IMR-90 (cell line): ENCODE measurements around the gene KRT39. TPM values are rescaled to one million over a fixed set of nuclear protein-coding genes. Genes with fewer than 3 reads are reported as not detected.

Experiments
- ATAC-seq: fragments of 200-7000 bp; cut with Tn5 transposase; 2 replicates; pipeline ENCODE4 v1.9.1; 2020; ENCODE audit warnings: low read depth, mild to moderate bottlenecking, moderate library complexity
- BruUV-seq: library from RNA; stranded (reverse); fragments of 400-500 nt; replicated peaks from 2 replicates; lab custom pipeline; 2021; lab: Mats Ljungman, UMichigan
- CTCF ChIA-PET: fragments of 300-600 bp; formaldehyde crosslinking; extraction: SDS; loops from one replicate; lab custom pipeline; 2021; ENCODE audit warnings: antibody characterized with exemption; lab: Yijun Ruan, JAX
- POLR2A ChIA-PET: fragments of 300-600 bp; sonication (Branson Sonifier 250); formaldehyde crosslinking; loops from one replicate; lab custom pipeline; 2022; ENCODE audit warnings: antibody characterized with exemption; ENCODE audit not compliant: unreplicated experiment; lab: Charles Lee
- DNase-seq: peaks from one replicate; pipeline ENCODE4 v3.0.0; 2013
- H2AFZ ChIP-seq: replicated peaks from 2 replicates; pipeline ENCODE3; 2013; ENCODE audit warnings: low read length, mild to moderate bottlenecking; ENCODE audit not compliant: poor library complexity
- H2AK5ac ChIP-seq: 2 replicates; pipeline ENCODE4 v1.6.1; 2013; ENCODE audit warnings: low read depth, low read length, inconsistent platforms
- H2AK9ac ChIP-seq: replicated peaks from 2 replicates; pipeline ENCODE3; 2013; ENCODE audit warnings: mild to moderate bottlenecking, low read depth, low read length, moderate library complexity; ENCODE audit not compliant: poor library complexity
- H2BK120ac ChIP-seq: 2 replicates; pipeline ENCODE4 v1.6.1; 2013; ENCODE audit warnings: low read depth, low read length, inconsistent platforms
- H2BK15ac ChIP-seq: 3 replicates; pipeline ENCODE4 v1.6.1; 2013; ENCODE audit warnings: low read depth, low read length, inconsistent platforms
- H2BK20ac ChIP-seq: 2 replicates; pipeline ENCODE4 v1.6.1; 2013; ENCODE audit warnings: low read depth, mild to moderate bottlenecking, inconsistent platforms, low read length, moderate library complexity
- H2BK5ac ChIP-seq: 2 replicates; pipeline ENCODE4 v1.6.1; 2013; ENCODE audit warnings: mild to moderate bottlenecking, low read depth, low read length, inconsistent platforms; ENCODE audit not compliant: poor library complexity, severe bottlenecking
- H3K14ac ChIP-seq: replicated peaks from 2 replicates; pipeline ENCODE4 v1.6.1; 2013; ENCODE audit warnings: low read depth, low read length, inconsistent platforms
- H3K18ac ChIP-seq: 2 replicates; pipeline ENCODE4 v1.6.1; 2013; ENCODE audit warnings: low read depth, low read length, control low read depth
- H3K23ac ChIP-seq: 2 replicates; pipeline ENCODE4 v1.6.1; 2013; ENCODE audit warnings: low read depth, low read length, inconsistent platforms
- H3K27ac ChIP-seq: 2 replicates; pipeline ENCODE4 v1.5.1; 2013; ENCODE audit warnings: mild to moderate bottlenecking, control low read depth, low read length; ENCODE audit not compliant: insufficient read depth
- H3K27me3 ChIP-seq: 2 replicates; pipeline ENCODE4 v1.6.1; 2013; ENCODE audit warnings: low read length; ENCODE audit not compliant: control insufficient read depth, insufficient read depth
- H3K36me3 ChIP-seq: 2 replicates; pipeline ENCODE4 v1.6.1; 2013; ENCODE audit warnings: low read length, mixed read lengths; ENCODE audit not compliant: control insufficient read depth, insufficient read depth
- H3K4ac ChIP-seq: 2 replicates; pipeline ENCODE4 v1.6.1; 2013; ENCODE audit warnings: low read depth, low read length, inconsistent platforms
- H3K4me1 ChIP-seq: 2 replicates; pipeline ENCODE4 v1.6.1; 2013; ENCODE audit warnings: low read length, mixed read lengths; ENCODE audit not compliant: control insufficient read depth, insufficient read depth
- H3K4me2 ChIP-seq: 2 replicates; pipeline ENCODE4 v1.6.1; 2013; ENCODE audit warnings: low read depth, mild to moderate bottlenecking, control low read depth, low read length, moderate library complexity
- H3K4me3 ChIP-seq: 2 replicates; pipeline ENCODE4 v1.5.1; 2013; ENCODE audit warnings: low read depth, mild to moderate bottlenecking, control low read depth, low read length, moderate library complexity; ENCODE audit not compliant: insufficient read depth
- H3K56ac ChIP-seq: 2 replicates; pipeline ENCODE4 v1.6.1; 2013; ENCODE audit warnings: low read length, inconsistent platforms; ENCODE audit not compliant: insufficient read depth; ENCODE audit errors: extremely low read depth
- H3K79me1 ChIP-seq, 2 experiments: 2 replicates each; pipeline ENCODE4 v1.6.1; 2013; ENCODE audit warnings: low read length in 2 of 2, inconsistent platforms in 1 of 2, low read depth in 1 of 2
- H3K9ac ChIP-seq: 2 replicates; pipeline ENCODE4 v1.6.1; 2013; ENCODE audit warnings: low read depth, low read length, control low read depth
- H3K9me1 ChIP-seq: 2 replicates; pipeline ENCODE4 v1.6.1; 2013; ENCODE audit warnings: low read length, inconsistent platforms; ENCODE audit not compliant: insufficient read depth
- H3K9me3 ChIP-seq: 2 replicates; pipeline ENCODE4 v1.6.1; 2013; ENCODE audit warnings: low read length; ENCODE audit not compliant: control insufficient read depth, insufficient read depth
- H4K20me1 ChIP-seq: 2 replicates; pipeline ENCODE4 v1.6.1; 2013; ENCODE audit warnings: low read length, inconsistent platforms; ENCODE audit not compliant: insufficient read depth
- H4K5ac ChIP-seq: 2 replicates; pipeline ENCODE4 v1.6.1; 2013; ENCODE audit warnings: mild to moderate bottlenecking, low read depth, low read length, control low read depth
- H4K8ac ChIP-seq, 2 experiments: 2 replicates each; pipeline ENCODE4 v1.6.1; 2013; ENCODE audit warnings: low read depth in 2 of 2, low read length in 2 of 2, control low read depth in 1 of 2, inconsistent platforms in 1 of 2
- H4K91ac ChIP-seq: 2 replicates; pipeline ENCODE4 v1.6.1; 2013; ENCODE audit warnings: low read depth, low read length, inconsistent platforms; ENCODE audit not compliant: insufficient read depth
- CEBPB ChIP-seq: IDR thresholded peaks from 2 replicates; pipeline ENCODE4 v1.6.1; 2012; ENCODE audit warnings: low read depth, low read length, improper control_type of control experiment
- CTCF ChIP-seq: conservative IDR thresholded peaks from 2 replicates; pipeline ENCODE4 v1.5.1; 2012; ENCODE audit warnings: mild to moderate bottlenecking, low read depth, low read length, improper control_type of control experiment
- ELK1 ChIP-seq: fragments of 150-350 bp; IDR thresholded peaks from 2 replicates; pipeline ENCODE4 v1.6.1; 2016; ENCODE audit warnings: low read depth, mild to moderate bottlenecking, low read length, moderate library complexity, borderline replicate concordance
- NFE2L2 ChIP-seq: fragments of 150-350 bp; IDR thresholded peaks from 2 replicates; pipeline ENCODE4 v1.6.1; 2016; ENCODE audit warnings: low read depth, mild to moderate bottlenecking, low read length
- whole genome bisulfite sequencing, 2 experiments: methylation state at CpG; one replicate each; pipeline versions ENCODE4 v1.1.5 to v1.1.7; 2013; ENCODE audit warnings: missing lambda C conversion rate in 2 of 2; ENCODE audit not compliant: insufficient read length in 1 of 2; ENCODE audit errors: extremely low coverage in 2 of 2; 5-methylcytosine and 5-hydroxymethylcytosine counted together
- dilution Hi-C: fragments of 300-500 bp; cut with HindIII; formaldehyde crosslinking; loops from one replicate; pipeline ENCODE4 v1.14.3; 2018; ENCODE audit warnings: low sequenced_read_pairs; ENCODE audit not compliant: unreplicated experiment
- in situ Hi-C: fragments of 300-500 bp; cut with MboI; formaldehyde crosslinking; loops from 3 replicates; pipeline ENCODE4 v1.14.3; 2019; ENCODE audit warnings: low sequenced_read_pairs, inconsistent platforms, mixed read lengths
- intact Hi-C: fragments of 100-400 bp; cut with micrococcal nuclease; formaldehyde crosslinking; loops from 2 replicates; pipeline ENCODE4 v1.10.0; 2022
- polyA plus RNA-seq, 3 experiments: library from polyadenylated mRNA; depleted of rRNA; stranded (reverse); fragments of >200 nt; gene quantifications; 2 replicates each; pipeline ENCODE4 v1.2.3, GENCODE V29; 2012; ENCODE audit warnings: low replicate concordance in 1 of 3
- total RNA-seq: library from RNA; depleted of rRNA; stranded (reverse); fragments of >200 nt; gene quantifications from 2 replicates; pipeline ENCODE4 v1.2.3, GENCODE V29; 2012

The KRT39 gene
- total and polyA plus RNA-seq, 2 of the 4 experiments (the other 2 are of a cell fraction): 0.15 TPM; not detected in 1

GRCh38 chr17:40915721-40916256 is 51.0 kb downstream of the KRT39 start:
- intact Hi-C loops (loop anchor here (1.0 kb wide), 1 partner anchor 41 kb away; no protein-coding TSS in a partner anchor), in situ Hi-C loops (no loop called here), dilution Hi-C loops (no loop called here)
- ChIA-PET CTCF (interaction anchor here (0.6 to 1.5 kb wide), 2 partner anchors 30 to 747 kb away, joined by 3 to 6 read pairs; no protein-coding TSS in a partner anchor), POLR2A (interaction anchor here (0.6 kb wide), 1 partner anchor 270 kb away, joined by 3 read pairs; no protein-coding TSS in a partner anchor)
- no peaks in the 10 kb centered on the region for H3K27me3 ChIP-seq
- TF ChIP-seq CTCF (no peak), NFE2L2 (no peak), ELK1 (no peak), CEBPB (peak; percentile 40; the same call in 1 of the 2 replicates)
- DNase-seq: peak; percentile 77
- peaks cover 9% of the 10 kb centered on the region for H3K4me1 ChIP-seq
- peak overlapping the region; percentile 72 for H2AK5ac ChIP-seq
- peak overlapping the region; percentile 7; the same call in 1 of the 2 replicates for H3K9ac ChIP-seq
- peak overlapping the region; percentile 98 for H2BK120ac ChIP-seq
- no peaks in the 10 kb centered on the region for H3K9me3 ChIP-seq
- peak; percentile 79 for ATAC-seq
- H3K4me2 ChIP-seq: peak overlapping the region; percentile 48
- peak overlapping the region; percentile 84 for H2BK15ac ChIP-seq
- H3K79me1 ChIP-seq: no peaks in the 10 kb centered on the region
- 0% methylated on average over 1 of the region's 2 CpGs; no CpG with 5 or more reads in 1 of the 2 experiments for WGBS, 2 experiments
- H3K14ac ChIP-seq: peak overlapping the region; percentile 95
- H2BK20ac ChIP-seq: peak overlapping the region; percentile 100
- peaks cover 12% of the 10 kb centered on the region; the same call in 1 of the 2 replicates for H3K9me1 ChIP-seq
- BruUV-seq: no TSS peak
- H4K8ac ChIP-seq: peak overlapping the region; percentile 69 to 99
- peak overlapping the region; percentile 99 for H4K91ac ChIP-seq
- peak overlapping the region; percentile 85 for H3K27ac ChIP-seq
- peak overlapping the region; percentile 76 for H2AFZ ChIP-seq
- peak overlapping the region; percentile 98 for H4K5ac ChIP-seq
- H3K4me3 ChIP-seq: no peak overlapping the region
- peak overlapping the region; percentile 79 for H3K56ac ChIP-seq
- peak overlapping the region; percentile 98 for H3K4ac ChIP-seq
- H3K23ac ChIP-seq: peak overlapping the region; percentile 97
- H2BK5ac ChIP-seq: peak overlapping the region; percentile 100
- no peaks in the 10 kb centered on the region for H4K20me1 ChIP-seq
- peak overlapping the region; percentile 86 for H2AK9ac ChIP-seq
- H3K36me3 ChIP-seq: no peaks in the 10 kb centered on the region
- H3K18ac ChIP-seq: peak overlapping the region; percentile 99
